IMR-90 (cell line): ENCODE measurements around the gene UPK1B. TPM values are rescaled to one million over a fixed set of nuclear protein-coding genes. Genes with fewer than 3 reads are reported as not detected.

Experiments used
- ATAC-seq: fragments of 200-7000 bp; cut with Tn5 transposase; 2 replicates; pipeline ENCODE4 v1.9.1; 2020; ENCODE audit warnings: low read depth, mild to moderate bottlenecking, moderate library complexity
- BruUV-seq: library from RNA; stranded (reverse); fragments of 400-500 nt; replicated peaks from 2 replicates; lab custom pipeline; 2021; lab: Mats Ljungman, UMichigan
- CTCF ChIA-PET: fragments of 300-600 bp; formaldehyde crosslinking; extraction: SDS; loops from one replicate; lab custom pipeline; 2021; ENCODE audit warnings: antibody characterized with exemption; lab: Yijun Ruan, JAX
- POLR2A ChIA-PET: fragments of 300-600 bp; sonication (Branson Sonifier 250); formaldehyde crosslinking; loops from one replicate; lab custom pipeline; 2022; ENCODE audit warnings: antibody characterized with exemption; ENCODE audit not compliant: unreplicated experiment; lab: Charles Lee
- DNase-seq: peaks from one replicate; pipeline ENCODE4 v3.0.0; 2013
- H2AFZ ChIP-seq: replicated peaks from 2 replicates; pipeline ENCODE3; 2013; ENCODE audit warnings: low read length, mild to moderate bottlenecking; ENCODE audit not compliant: poor library complexity
- H2AK5ac ChIP-seq: 2 replicates; pipeline ENCODE4 v1.6.1; 2013; ENCODE audit warnings: low read depth, low read length, inconsistent platforms
- H2AK9ac ChIP-seq: replicated peaks from 2 replicates; pipeline ENCODE3; 2013; ENCODE audit warnings: mild to moderate bottlenecking, low read depth, low read length, moderate library complexity; ENCODE audit not compliant: poor library complexity
- H2BK120ac ChIP-seq: 2 replicates; pipeline ENCODE4 v1.6.1; 2013; ENCODE audit warnings: low read depth, low read length, inconsistent platforms
- H2BK15ac ChIP-seq: 3 replicates; pipeline ENCODE4 v1.6.1; 2013; ENCODE audit warnings: low read depth, low read length, inconsistent platforms
- H2BK20ac ChIP-seq: 2 replicates; pipeline ENCODE4 v1.6.1; 2013; ENCODE audit warnings: low read depth, mild to moderate bottlenecking, inconsistent platforms, low read length, moderate library complexity
- H2BK5ac ChIP-seq: 2 replicates; pipeline ENCODE4 v1.6.1; 2013; ENCODE audit warnings: mild to moderate bottlenecking, low read depth, low read length, inconsistent platforms; ENCODE audit not compliant: poor library complexity, severe bottlenecking
- H3K14ac ChIP-seq: replicated peaks from 2 replicates; pipeline ENCODE4 v1.6.1; 2013; ENCODE audit warnings: low read depth, low read length, inconsistent platforms
- H3K18ac ChIP-seq: 2 replicates; pipeline ENCODE4 v1.6.1; 2013; ENCODE audit warnings: low read depth, low read length, control low read depth
- H3K23ac ChIP-seq: 2 replicates; pipeline ENCODE4 v1.6.1; 2013; ENCODE audit warnings: low read depth, low read length, inconsistent platforms
- H3K27ac ChIP-seq: 2 replicates; pipeline ENCODE4 v1.5.1; 2013; ENCODE audit warnings: mild to moderate bottlenecking, control low read depth, low read length; ENCODE audit not compliant: insufficient read depth
- H3K27me3 ChIP-seq: 2 replicates; pipeline ENCODE4 v1.6.1; 2013; ENCODE audit warnings: low read length; ENCODE audit not compliant: control insufficient read depth, insufficient read depth
- H3K36me3 ChIP-seq: 2 replicates; pipeline ENCODE4 v1.6.1; 2013; ENCODE audit warnings: low read length, mixed read lengths; ENCODE audit not compliant: control insufficient read depth, insufficient read depth
- H3K4ac ChIP-seq: 2 replicates; pipeline ENCODE4 v1.6.1; 2013; ENCODE audit warnings: low read depth, low read length, inconsistent platforms
- H3K4me1 ChIP-seq: 2 replicates; pipeline ENCODE4 v1.6.1; 2013; ENCODE audit warnings: low read length, mixed read lengths; ENCODE audit not compliant: control insufficient read depth, insufficient read depth
- H3K4me2 ChIP-seq: 2 replicates; pipeline ENCODE4 v1.6.1; 2013; ENCODE audit warnings: low read depth, mild to moderate bottlenecking, control low read depth, low read length, moderate library complexity
- H3K4me3 ChIP-seq: 2 replicates; pipeline ENCODE4 v1.5.1; 2013; ENCODE audit warnings: low read depth, mild to moderate bottlenecking, control low read depth, low read length, moderate library complexity; ENCODE audit not compliant: insufficient read depth
- H3K56ac ChIP-seq: 2 replicates; pipeline ENCODE4 v1.6.1; 2013; ENCODE audit warnings: low read length, inconsistent platforms; ENCODE audit not compliant: insufficient read depth; ENCODE audit errors: extremely low read depth
- H3K79me1 ChIP-seq, 2 experiments: 2 replicates each; pipeline ENCODE4 v1.6.1; 2013; ENCODE audit warnings: low read length in 2 of 2, inconsistent platforms in 1 of 2, low read depth in 1 of 2
- H3K9ac ChIP-seq: 2 replicates; pipeline ENCODE4 v1.6.1; 2013; ENCODE audit warnings: low read depth, low read length, control low read depth
- H3K9me1 ChIP-seq: 2 replicates; pipeline ENCODE4 v1.6.1; 2013; ENCODE audit warnings: low read length, inconsistent platforms; ENCODE audit not compliant: insufficient read depth
- H3K9me3 ChIP-seq: 2 replicates; pipeline ENCODE4 v1.6.1; 2013; ENCODE audit warnings: low read length; ENCODE audit not compliant: control insufficient read depth, insufficient read depth
- H4K20me1 ChIP-seq: 2 replicates; pipeline ENCODE4 v1.6.1; 2013; ENCODE audit warnings: low read length, inconsistent platforms; ENCODE audit not compliant: insufficient read depth
- H4K5ac ChIP-seq: 2 replicates; pipeline ENCODE4 v1.6.1; 2013; ENCODE audit warnings: mild to moderate bottlenecking, low read depth, low read length, control low read depth
- H4K8ac ChIP-seq, 2 experiments: 2 replicates each; pipeline ENCODE4 v1.6.1; 2013; ENCODE audit warnings: low read depth in 2 of 2, low read length in 2 of 2, control low read depth in 1 of 2, inconsistent platforms in 1 of 2
- H4K91ac ChIP-seq: 2 replicates; pipeline ENCODE4 v1.6.1; 2013; ENCODE audit warnings: low read depth, low read length, inconsistent platforms; ENCODE audit not compliant: insufficient read depth
- BHLHE40 ChIP-seq: fragments of 150-350 bp; IDR thresholded peaks from 2 replicates; pipeline ENCODE4 v1.6.1; 2016; ENCODE audit warnings: mild to moderate bottlenecking, low read depth, low read length
- CEBPB ChIP-seq: IDR thresholded peaks from 2 replicates; pipeline ENCODE4 v1.6.1; 2012; ENCODE audit warnings: low read depth, low read length, improper control_type of control experiment
- CHD1 ChIP-seq: IDR thresholded peaks from 2 replicates; pipeline ENCODE4 v1.6.1; 2012; ENCODE audit warnings: low read depth, low read length, improper control_type of control experiment
- FOS ChIP-seq: fragments of 150-350 bp; IDR thresholded peaks from 2 replicates; pipeline ENCODE4 v1.6.1; 2016; ENCODE audit warnings: low read depth, low read length
- MAFK ChIP-seq: IDR thresholded peaks from 2 replicates; pipeline ENCODE4 v1.6.1; 2012; ENCODE audit warnings: low read depth, low read length, improper control_type of control experiment
- MAZ ChIP-seq: IDR thresholded peaks from 2 replicates; pipeline ENCODE4 v1.6.1; 2012; ENCODE audit warnings: low read depth, mild to moderate bottlenecking, low read length, improper control_type of control experiment, moderate library complexity, borderline replicate concordance
- MXI1 ChIP-seq: IDR thresholded peaks from 2 replicates; pipeline ENCODE4 v1.6.1; 2012; ENCODE audit warnings: low read depth, mild to moderate bottlenecking, low read length, moderate library complexity, borderline replicate concordance
- NFE2L2 ChIP-seq: fragments of 150-350 bp; IDR thresholded peaks from 2 replicates; pipeline ENCODE4 v1.6.1; 2016; ENCODE audit warnings: low read depth, mild to moderate bottlenecking, low read length
- POLR2A ChIP-seq: IDR thresholded peaks from 2 replicates; pipeline ENCODE4 v1.6.1; 2012; ENCODE audit warnings: mild to moderate bottlenecking, low read depth, low read length
- RAD21 ChIP-seq: IDR thresholded peaks from 2 replicates; pipeline ENCODE4 v1.6.1; 2012; ENCODE audit warnings: low read length, improper control_type of control experiment
- RCOR1 ChIP-seq: IDR thresholded peaks from 2 replicates; pipeline ENCODE4 v1.6.1; 2012; ENCODE audit warnings: mild to moderate bottlenecking, low read length, improper control_type of control experiment; ENCODE audit not compliant: insufficient replicate concordance
- RFX5 ChIP-seq: IDR thresholded peaks from 2 replicates; pipeline ENCODE4 v1.8.0; 2012; ENCODE audit warnings: low read depth, mild to moderate bottlenecking, low read length, moderate library complexity
- SMC3 ChIP-seq: fragments of 150-350 bp; IDR thresholded peaks from 2 replicates; pipeline ENCODE4 v1.6.1; 2016; ENCODE audit warnings: low read depth, mild to moderate bottlenecking, antibody characterized with exemption, low read length, moderate library complexity
- USF2 ChIP-seq: fragments of 150-350 bp; IDR thresholded peaks from 2 replicates; pipeline ENCODE4 v1.6.1; 2017; ENCODE audit warnings: mild to moderate bottlenecking, antibody characterized with exemption, low read length, low read depth
- WGBS, 2 experiments: methylation state at CpG; one replicate each; pipeline versions ENCODE4 v1.1.5 to v1.1.7; 2013; ENCODE audit warnings: missing lambda C conversion rate in 2 of 2; ENCODE audit not compliant: insufficient read length in 1 of 2; ENCODE audit errors: extremely low coverage in 2 of 2; 5-methylcytosine and 5-hydroxymethylcytosine counted together
- dilution Hi-C: fragments of 300-500 bp; cut with HindIII; formaldehyde crosslinking; loops from one replicate; pipeline ENCODE4 v1.14.3; 2018; ENCODE audit warnings: low sequenced_read_pairs; ENCODE audit not compliant: unreplicated experiment
- in situ Hi-C: fragments of 300-500 bp; cut with MboI; formaldehyde crosslinking; loops from 3 replicates; pipeline ENCODE4 v1.14.3; 2019; ENCODE audit warnings: low sequenced_read_pairs, inconsistent platforms, mixed read lengths
- intact Hi-C: fragments of 100-400 bp; cut with micrococcal nuclease; formaldehyde crosslinking; loops from 2 replicates; pipeline ENCODE4 v1.10.0; 2022
- polyA plus RNA-seq, 3 experiments: library from polyadenylated mRNA; depleted of rRNA; stranded (reverse); fragments of >200 nt; gene quantifications; 2 replicates each; pipeline ENCODE4 v1.2.3, GENCODE V29; 2012; ENCODE audit warnings: low replicate concordance in 1 of 3
- total RNA-seq: library from RNA; depleted of rRNA; stranded (reverse); fragments of >200 nt; gene quantifications from 2 replicates; pipeline ENCODE4 v1.2.3, GENCODE V29; 2012
- TF ChIP-seq, protein P1 (sequence below): conservative IDR thresholded peaks from 2 replicates; pipeline ENCODE4 v1.5.1; 2012; ENCODE audit warnings: mild to moderate bottlenecking, low read depth, low read length, improper control_type of control experiment
- TF ChIP-seq, protein P2 (sequence below): fragments of 150-350 bp; IDR thresholded peaks from 2 replicates; pipeline ENCODE4 v1.6.1; 2016; ENCODE audit warnings: low read depth, mild to moderate bottlenecking, low read length, moderate library complexity, borderline replicate concordance

Gene UPK1B
- total and polyA plus RNA-seq, 2 of the 4 experiments (the other 2 are of a cell fraction): 0.36 to 0.55 TPM

DNA sequence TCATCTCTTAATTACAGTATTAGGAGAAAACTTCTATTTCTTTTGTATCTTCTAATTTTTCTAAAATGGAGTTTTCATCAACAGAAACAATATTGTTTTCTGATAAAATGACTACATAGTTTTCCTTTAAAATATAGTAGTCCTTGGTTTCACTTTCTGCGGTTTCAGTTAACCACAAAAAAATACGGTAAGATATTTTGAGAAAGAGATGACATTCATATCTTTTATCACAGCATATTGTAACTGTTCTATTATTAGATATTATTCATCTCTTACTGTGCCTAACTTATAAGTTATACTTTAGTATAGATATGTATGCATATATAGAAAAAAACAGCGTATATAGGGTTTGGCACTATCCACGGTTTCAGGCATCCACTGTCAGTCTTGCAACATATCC is 65.0 kb downstream of the UPK1B start:
- ATAC-seq (no peak), DNase-seq (no peak)
- Histone ChIP-seq H2BK20ac (no peak overlapping the region), H3K27ac (no peak overlapping the region), H2AFZ (no peak overlapping the region), H3K23ac (no peak overlapping the region), H3K56ac (no peak overlapping the region), H3K18ac (no peak overlapping the region), H4K8ac (no peak overlapping the region), H3K36me3 (peaks cover 8% of the 10 kb centered on the region), H3K4me2 (peak overlapping the region; percentile 100), H3K4ac (no peak overlapping the region), H3K9me3 (no peaks in the 10 kb centered on the region), H3K4me3 (peak overlapping the region; percentile 82; the same call in 1 of the 2 replicates), H3K79me1 (peaks cover 9 to 37% of the 10 kb centered on the region in 2 experiments), H3K4me1 (peaks cover 5% of the 10 kb centered on the region; the same call in 1 of the 2 replicates), H2BK5ac (no peak overlapping the region), H2AK9ac (no peak overlapping the region), H4K5ac (no peak overlapping the region), H2AK5ac (no peak overlapping the region), H3K9me1 (peaks cover 5% of the 10 kb centered on the region), H3K9ac (no peak overlapping the region), H2BK120ac (no peak overlapping the region), H3K27me3 (no peaks in the 10 kb centered on the region), H3K14ac (no peak overlapping the region), H2BK15ac (no peak overlapping the region), H4K20me1 (peaks cover 6% of the 10 kb centered on the region; the same call in 1 of the 2 replicates), H4K91ac (no peak overlapping the region)
- TF ChIP-seq, protein P1, sequence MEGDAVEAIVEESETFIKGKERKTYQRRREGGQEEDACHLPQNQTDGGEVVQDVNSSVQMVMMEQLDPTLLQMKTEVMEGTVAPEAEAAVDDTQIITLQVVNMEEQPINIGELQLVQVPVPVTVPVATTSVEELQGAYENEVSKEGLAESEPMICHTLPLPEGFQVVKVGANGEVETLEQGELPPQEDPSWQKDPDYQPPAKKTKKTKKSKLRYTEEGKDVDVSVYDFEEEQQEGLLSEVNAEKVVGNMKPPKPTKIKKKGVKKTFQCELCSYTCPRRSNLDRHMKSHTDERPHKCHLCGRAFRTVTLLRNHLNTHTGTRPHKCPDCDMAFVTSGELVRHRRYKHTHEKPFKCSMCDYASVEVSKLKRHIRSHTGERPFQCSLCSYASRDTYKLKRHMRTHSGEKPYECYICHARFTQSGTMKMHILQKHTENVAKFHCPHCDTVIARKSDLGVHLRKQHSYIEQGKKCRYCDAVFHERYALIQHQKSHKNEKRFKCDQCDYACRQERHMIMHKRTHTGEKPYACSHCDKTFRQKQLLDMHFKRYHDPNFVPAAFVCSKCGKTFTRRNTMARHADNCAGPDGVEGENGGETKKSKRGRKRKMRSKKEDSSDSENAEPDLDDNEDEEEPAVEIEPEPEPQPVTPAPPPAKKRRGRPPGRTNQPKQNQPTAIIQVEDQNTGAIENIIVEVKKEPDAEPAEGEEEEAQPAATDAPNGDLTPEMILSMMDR: no peak
- TF ChIP-seq USF2: no peak
- TF ChIP-seq CHD1: no peak
- no peak for TF ChIP-seq SMC3
- TF ChIP-seq BHLHE40: no peak
- no peak for TF ChIP-seq RCOR1
- TF ChIP-seq, protein P2, sequence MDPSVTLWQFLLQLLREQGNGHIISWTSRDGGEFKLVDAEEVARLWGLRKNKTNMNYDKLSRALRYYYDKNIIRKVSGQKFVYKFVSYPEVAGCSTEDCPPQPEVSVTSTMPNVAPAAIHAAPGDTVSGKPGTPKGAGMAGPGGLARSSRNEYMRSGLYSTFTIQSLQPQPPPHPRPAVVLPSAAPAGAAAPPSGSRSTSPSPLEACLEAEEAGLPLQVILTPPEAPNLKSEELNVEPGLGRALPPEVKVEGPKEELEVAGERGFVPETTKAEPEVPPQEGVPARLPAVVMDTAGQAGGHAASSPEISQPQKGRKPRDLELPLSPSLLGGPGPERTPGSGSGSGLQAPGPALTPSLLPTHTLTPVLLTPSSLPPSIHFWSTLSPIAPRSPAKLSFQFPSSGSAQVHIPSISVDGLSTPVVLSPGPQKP: no peak
- TF ChIP-seq FOS: no peak
- no peak for TF ChIP-seq POLR2A
- no peak for TF ChIP-seq MXI1
- no peak for TF ChIP-seq MAFK
- TF ChIP-seq RFX5: no peak
- TF ChIP-seq NFE2L2: no peak
- TF ChIP-seq RAD21: no peak
- no peak for TF ChIP-seq MAZ
- TF ChIP-seq CEBPB: no peak
- ChIA-PET CTCF (no interaction called here), POLR2A (interaction anchor here (0.6 kb wide), 1 partner anchor 11 kb away, joined by 8 read pairs; no protein-coding TSS in a partner anchor)
- WGBS, 2 experiments: no CpG with 5 or more reads among the region's 4 CpGs
- in situ Hi-C loops (no loop called here), dilution Hi-C loops (no loop called here), intact Hi-C loops (no loop called here)
- no TSS peak for BruUV-seq
